Fibroblast of mammary gland (primary cell): ENCODE results near the gene SLC4A7.

Experiments used
- DNase-seq: peaks from one replicate; pipeline ENCODE4 v3.0.0-alpha.2; 2010; ENCODE audit warnings: low read depth
- H3K4me3 ChIP-seq: 2 replicates; pipeline ENCODE4 v1.5.1; 2011; ENCODE audit warnings: low read depth, mild to moderate bottlenecking, low read length, moderate library complexity; ENCODE audit not compliant: control insufficient read depth
- CTCF ChIP-seq: conservative IDR thresholded peaks from 2 replicates; pipeline ENCODE4 v1.5.1; 2011; ENCODE audit warnings: low read depth, low read length, inconsistent platforms; ENCODE audit not compliant: control insufficient read depth, insufficient read depth

Gene SLC4A7

GRCh38 chr3:27384191-27384590 is 100.0 kb downstream of the SLC4A7 start:
- no peak for DNase-seq
- TF ChIP-seq CTCF, result no peak
- H3K4me3 ChIP-seq, result no peak overlapping the region

GRCh38 chr3:27380433-27381357 is 103.5 kb downstream of the SLC4A7 start:
- DNase-seq, result no peak
- H3K4me3 ChIP-seq, result no peak overlapping the region
- no peak for TF ChIP-seq CTCF

DNA sequence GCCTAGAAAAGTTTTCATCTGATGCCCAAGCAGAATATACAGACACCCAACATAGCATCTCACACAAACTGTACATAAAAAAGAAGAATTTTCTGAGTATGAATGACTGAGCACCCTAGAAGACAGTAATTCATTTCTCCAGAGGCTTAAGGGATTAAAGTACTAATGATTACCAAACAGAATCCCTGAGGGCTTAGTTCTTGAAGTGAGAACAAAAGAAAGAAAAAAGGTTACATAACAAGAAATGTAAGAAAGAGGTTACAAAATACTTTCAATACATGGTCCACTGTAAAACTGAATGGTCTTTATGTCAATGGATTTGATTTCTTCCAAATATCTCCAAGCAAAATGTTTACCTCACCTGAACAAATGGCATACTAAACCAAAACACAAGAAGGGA is 105.9 kb downstream of the SLC4A7 start:
- H3K4me3 ChIP-seq, result no peak overlapping the region
- DNase-seq, result no peak
- TF ChIP-seq CTCF, result no peak

DNA sequence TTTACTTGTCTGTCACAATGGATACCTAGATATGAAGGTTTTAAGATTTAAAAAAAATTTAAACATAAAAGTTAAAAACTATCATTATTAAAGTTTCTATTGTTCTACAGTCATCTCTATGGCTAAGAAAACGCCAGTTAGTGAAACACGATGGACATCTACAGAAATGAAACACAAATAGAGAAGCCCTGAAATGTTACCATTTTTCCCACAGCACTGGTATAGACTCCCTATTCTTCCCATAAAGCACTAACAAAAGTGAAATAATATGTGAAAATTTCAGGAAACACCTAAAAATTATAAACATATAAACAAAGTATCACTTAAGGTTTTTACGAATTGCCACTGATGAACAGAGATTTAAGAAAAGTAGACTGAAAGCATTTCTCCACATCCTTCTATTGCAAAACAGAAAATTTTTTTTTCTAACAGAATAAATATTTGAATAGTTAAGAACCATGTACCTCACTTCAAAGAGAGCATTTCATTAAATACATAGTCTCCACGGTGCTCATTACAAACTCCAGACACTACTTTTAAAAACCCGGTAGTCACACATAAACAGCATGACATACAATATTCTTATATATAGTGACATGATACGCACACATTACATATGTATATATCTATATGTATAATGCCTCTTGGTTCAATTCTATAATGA is 107.9 kb downstream of the SLC4A7 start:
- no peak for DNase-seq
- no peak for TF ChIP-seq CTCF
- no peak overlapping the region for H3K4me3 ChIP-seq

DNA sequence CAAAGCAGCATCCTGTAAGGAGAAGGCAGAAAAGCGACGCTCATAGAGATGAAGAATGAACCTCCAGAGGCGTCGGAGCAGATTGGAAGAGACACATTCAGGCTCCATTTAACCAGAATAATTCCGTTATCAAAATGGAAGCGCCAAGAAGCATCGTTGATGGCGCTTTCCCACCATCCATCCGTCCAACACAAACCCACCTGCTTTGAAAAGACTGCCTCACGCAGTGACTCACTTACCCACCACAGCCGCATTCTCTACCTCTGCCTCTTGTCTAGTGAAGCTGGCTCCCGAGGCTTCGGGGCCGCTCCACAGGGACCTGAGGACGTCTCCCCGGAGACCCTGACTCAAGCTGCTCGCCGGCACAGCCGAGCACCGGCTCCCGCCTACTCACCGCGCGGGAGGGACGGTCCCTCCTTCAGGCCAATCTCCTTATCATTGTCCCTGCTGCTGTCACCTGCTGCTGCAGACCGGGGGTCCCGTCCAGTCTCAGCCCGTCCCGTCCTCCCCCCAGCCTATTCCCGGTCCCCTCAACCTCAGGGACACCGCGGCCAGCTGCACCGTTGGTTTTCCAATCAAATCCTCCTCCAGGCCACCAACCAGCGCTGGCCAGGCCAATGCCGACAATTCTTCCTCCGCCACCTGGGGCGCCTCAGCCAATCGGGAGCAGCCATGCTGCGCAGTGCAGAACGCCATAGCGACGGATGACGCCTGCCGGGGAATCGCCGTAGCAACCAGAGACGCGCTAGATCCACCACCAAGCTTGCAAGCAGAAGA is 115.2 kb downstream of the SLC4A7 start, which contains the start of gene NEK10:
TSS of gene NEK10 (minus strand) at position 553 of the 777 bp plus-strand sequence. CDS start 16,501 bp downstream, outside the sequence.
- no peak for TF ChIP-seq CTCF
- peak; percentile 83 for DNase-seq
- peak within 1 kb of the TSS; percentile 66 for H3K4me3 ChIP-seq

- H3K4me3 ChIP-seq, result no peak overlapping the region
- no peak for TF ChIP-seq CTCF
- DNase-seq, result no peak
These were observed 118.1 kb downstream of the SLC4A7 start for GRCh38 chr3:27366062-27366591.
